GM12865 (cell line): ENCODE results near the gene CACNB4.
A peak's percentile ranks its signal among the peaks of the same experiment; 100 is the strongest.

ENCODE experiments used
- DNase-seq: peaks from one replicate; pipeline ENCODE4 v3.0.0; 2010; ENCODE audit warnings: low read depth
- H3K4me3 ChIP-seq: 2 replicates; pipeline ENCODE4 v1.5.1; 2011; ENCODE audit warnings: mild to moderate bottlenecking, low read depth, low read length, control low read depth
- TF ChIP-seq, protein P1 (sequence below): IDR thresholded peaks from 2 replicates; pipeline ENCODE4 v1.5.1; 2011; ENCODE audit warnings: low read length, control low read depth, low read depth, inconsistent platforms; ENCODE audit not compliant: insufficient read depth; ENCODE audit errors: missing control alignments

Gene CACNB4

DNA sequence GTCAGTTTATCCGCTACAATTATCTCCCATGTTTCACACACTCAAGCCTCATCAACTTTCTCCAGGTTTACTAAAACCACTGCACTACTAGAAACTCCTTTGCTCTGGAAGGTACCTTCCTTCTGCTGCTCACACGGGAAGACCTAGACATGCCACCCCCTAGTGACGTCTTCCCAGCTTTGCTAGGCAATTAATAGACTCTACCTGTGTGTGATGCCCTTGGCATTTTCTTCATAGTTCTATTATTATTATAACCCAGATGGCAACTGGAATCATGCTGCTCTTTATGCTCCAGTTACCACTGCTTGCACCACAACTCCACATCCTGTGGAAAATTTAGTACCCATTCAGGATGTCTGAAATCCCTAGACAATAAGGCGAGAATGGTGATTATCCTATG is 42.4 kb downstream of the CACNB4 start:
- DNase-seq = no peak
- TF ChIP-seq, protein P1, sequence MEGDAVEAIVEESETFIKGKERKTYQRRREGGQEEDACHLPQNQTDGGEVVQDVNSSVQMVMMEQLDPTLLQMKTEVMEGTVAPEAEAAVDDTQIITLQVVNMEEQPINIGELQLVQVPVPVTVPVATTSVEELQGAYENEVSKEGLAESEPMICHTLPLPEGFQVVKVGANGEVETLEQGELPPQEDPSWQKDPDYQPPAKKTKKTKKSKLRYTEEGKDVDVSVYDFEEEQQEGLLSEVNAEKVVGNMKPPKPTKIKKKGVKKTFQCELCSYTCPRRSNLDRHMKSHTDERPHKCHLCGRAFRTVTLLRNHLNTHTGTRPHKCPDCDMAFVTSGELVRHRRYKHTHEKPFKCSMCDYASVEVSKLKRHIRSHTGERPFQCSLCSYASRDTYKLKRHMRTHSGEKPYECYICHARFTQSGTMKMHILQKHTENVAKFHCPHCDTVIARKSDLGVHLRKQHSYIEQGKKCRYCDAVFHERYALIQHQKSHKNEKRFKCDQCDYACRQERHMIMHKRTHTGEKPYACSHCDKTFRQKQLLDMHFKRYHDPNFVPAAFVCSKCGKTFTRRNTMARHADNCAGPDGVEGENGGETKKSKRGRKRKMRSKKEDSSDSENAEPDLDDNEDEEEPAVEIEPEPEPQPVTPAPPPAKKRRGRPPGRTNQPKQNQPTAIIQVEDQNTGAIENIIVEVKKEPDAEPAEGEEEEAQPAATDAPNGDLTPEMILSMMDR = no peak

DNA sequence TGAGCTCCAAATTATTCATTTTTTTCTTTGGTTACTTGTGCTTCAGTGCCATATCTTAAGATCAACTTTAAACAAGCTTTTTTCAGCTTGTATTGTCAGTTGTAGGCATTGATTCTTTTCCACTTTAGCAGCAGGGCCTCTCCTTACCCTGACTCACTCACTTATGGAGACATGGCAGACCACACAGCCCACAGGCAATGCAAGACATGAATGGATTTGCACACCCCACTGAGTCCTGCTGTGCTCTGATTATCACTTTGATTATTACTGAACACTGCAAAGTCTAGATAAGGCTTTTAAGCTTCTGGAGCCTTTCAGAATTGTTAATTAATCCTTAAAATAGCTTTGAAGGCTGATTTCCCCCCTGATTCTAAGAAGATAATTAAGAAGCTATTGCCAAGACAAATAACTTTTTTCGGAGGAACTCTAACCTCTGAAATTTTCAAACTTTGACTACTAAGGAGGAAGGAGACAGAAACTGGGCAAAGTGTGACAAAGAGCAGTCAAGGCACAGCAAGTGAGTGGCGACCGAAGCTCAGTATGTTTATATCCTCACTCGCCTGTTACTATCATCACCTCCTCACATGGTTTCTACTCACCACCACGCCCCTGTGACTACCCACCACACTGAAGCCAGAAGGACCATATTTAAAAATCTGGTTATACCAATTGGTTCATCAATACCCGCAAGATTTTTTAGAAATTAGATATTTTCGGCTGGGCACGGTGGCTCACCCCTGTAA is 43.3 kb downstream of the CACNB4 start:
- no peak overlapping the region for H3K4me3 ChIP-seq
- TF ChIP-seq, protein P1 = no peak
- peak; percentile 57 for DNase-seq

More for the DNA sequence above, 42.4 kb downstream of the CACNB4 start:
- no peak overlapping the region for H3K4me3 ChIP-seq

DNA sequence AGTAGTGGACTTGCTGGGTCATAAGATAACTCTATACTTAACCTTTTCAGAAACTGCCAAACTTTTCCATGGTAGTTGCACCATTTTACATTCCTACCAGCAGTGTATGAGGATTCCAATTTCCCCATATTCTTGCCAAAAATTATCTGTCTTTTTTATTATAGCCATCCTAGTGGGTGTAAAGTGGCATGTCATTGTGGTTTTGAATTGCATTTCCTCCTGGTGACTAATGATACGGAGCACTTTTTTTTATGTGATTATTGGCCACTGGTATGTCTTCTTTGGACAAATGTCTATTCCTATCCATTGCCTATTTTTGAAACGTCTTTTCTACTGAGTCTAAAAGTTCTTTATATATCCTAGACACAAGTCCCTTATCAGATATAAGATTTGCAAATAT is 44.3 kb downstream of the CACNB4 start:
- no peak for DNase-seq
- TF ChIP-seq, protein P1 = no peak
- H3K4me3 ChIP-seq = no peak overlapping the region

- peak; percentile 73 for DNase-seq
- no peak overlapping the region for H3K4me3 ChIP-seq
- TF ChIP-seq, protein P1 = no peak
Measured at GRCh38 chr2:152051436-152051835, 47.4 kb downstream of the CACNB4 start.

GRCh38 chr2:152050915-152051314 is 47.9 kb downstream of the CACNB4 start:
- no peak overlapping the region for H3K4me3 ChIP-seq
- TF ChIP-seq, protein P1 = no peak
- peak; percentile 69 for DNase-seq

DNA sequence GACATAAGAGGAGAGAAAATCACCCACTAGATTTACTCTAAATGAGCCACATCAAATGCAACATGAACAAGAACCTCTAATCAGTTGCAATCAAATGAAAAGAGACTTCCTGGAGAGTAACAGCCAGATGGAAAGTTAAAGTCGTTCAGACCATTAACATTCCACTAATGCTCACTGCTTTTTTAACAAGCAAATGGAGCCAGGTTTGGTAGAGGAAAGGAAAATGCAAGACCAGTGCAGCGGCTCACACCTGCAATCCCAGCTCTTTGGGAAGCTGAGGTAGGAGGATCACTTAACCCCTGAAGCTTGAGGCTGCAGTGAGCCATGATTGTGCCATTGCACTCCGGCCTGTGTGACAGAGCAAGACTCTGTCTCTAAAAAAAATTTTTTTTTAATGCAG is 48.5 kb downstream of the CACNB4 start:
- TF ChIP-seq, protein P1 = no peak
- H3K4me3 ChIP-seq = no peak overlapping the region
- DNase-seq = no peak

- TF ChIP-seq, protein P1 = no peak
- no peak overlapping the region for H3K4me3 ChIP-seq
- peak; percentile 41 for DNase-seq
Measured at GRCh38 chr2:152049541-152049940, 49.3 kb downstream of the CACNB4 start.
